Measurements from ENCODE around the gene CARD11.

DNA sequence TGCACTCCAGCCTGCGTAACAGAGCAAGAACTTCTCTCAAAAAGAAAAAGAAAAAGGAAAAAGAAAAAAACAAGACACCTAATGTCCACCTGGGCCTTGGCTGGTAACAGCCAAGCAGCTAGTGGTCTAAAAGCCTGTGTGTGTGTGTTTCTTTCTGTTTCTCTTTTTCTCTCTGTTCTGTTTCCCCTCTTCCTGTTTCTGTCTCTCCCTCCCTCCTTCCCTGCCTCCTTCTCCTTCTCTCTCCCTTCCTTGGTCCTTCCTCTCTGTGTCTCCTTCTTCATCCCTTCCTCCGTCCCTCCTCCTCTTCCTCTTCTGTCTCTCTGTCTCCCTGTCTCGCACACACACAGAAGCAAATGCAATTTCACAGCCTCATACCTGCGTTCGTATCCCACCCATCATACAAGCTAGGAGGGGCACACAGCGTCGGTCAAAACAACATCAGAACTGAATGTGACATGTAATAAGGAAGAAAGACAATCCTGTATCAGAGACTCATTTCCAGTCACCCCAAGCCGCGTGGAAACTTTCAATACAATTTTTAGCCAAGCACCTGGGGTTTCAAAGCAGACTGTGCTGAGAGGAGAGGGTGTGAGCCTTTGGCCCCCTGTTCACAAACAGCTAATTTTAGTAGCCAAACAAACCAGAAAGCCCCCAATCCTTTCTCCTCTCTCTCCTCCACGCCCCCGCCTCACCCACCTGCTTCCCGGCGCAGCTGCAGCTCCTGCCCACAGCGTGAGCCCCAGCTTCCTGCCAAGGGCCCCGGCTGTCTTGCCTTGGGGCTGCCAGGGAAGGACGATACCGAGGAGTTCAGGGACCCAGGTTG, 149.3 kb downstream of the CARD11 start:
- TF ChIP-seq, protein P1, sequence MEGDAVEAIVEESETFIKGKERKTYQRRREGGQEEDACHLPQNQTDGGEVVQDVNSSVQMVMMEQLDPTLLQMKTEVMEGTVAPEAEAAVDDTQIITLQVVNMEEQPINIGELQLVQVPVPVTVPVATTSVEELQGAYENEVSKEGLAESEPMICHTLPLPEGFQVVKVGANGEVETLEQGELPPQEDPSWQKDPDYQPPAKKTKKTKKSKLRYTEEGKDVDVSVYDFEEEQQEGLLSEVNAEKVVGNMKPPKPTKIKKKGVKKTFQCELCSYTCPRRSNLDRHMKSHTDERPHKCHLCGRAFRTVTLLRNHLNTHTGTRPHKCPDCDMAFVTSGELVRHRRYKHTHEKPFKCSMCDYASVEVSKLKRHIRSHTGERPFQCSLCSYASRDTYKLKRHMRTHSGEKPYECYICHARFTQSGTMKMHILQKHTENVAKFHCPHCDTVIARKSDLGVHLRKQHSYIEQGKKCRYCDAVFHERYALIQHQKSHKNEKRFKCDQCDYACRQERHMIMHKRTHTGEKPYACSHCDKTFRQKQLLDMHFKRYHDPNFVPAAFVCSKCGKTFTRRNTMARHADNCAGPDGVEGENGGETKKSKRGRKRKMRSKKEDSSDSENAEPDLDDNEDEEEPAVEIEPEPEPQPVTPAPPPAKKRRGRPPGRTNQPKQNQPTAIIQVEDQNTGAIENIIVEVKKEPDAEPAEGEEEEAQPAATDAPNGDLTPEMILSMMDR (IDR thresholded peaks at IDR 0.05), result no peak
- no peak for TF ChIP-seq EP300 (IDR thresholded peaks at IDR 0.05)

Measured in ovary (tissue), 3 donors.